Upper lobe of left lung (tissue), 6 donors: Measurements from ENCODE around the gene CNPY1. TPM values are rescaled to one million over a fixed set of nuclear protein-coding genes. Genes with fewer than 3 reads are reported as not detected.
"Not testable (repeated sequence)": the region's sequence is repeated elsewhere in the genome, so short reads cannot be mapped to it uniquely, and the experiment has no call there.

Experiments used
- ATAC-seq, 2 donors: fragments of 200-7000 bp; cut with Tn5 transposase; one replicate each; pipeline ENCODE4 v1.9.1; 2022; ENCODE audit warnings: mild to moderate bottlenecking in 2 of 2, moderate library complexity in 2 of 2; ENCODE audit not compliant: low FRiP score in 2 of 2
- DNase-seq, 2 donors: peaks; one replicate each; pipeline ENCODE4 v3.0.0-alpha.2; 2019 to 2020
- H3K27ac ChIP-seq, 4 donors: fragments of 200-600 bp; sonication (generic); one replicate each; pipeline ENCODE4 v1.5.1; 2016 to 2019
- H3K27me3 ChIP-seq, 4 donors: fragments of 200-600 bp; sonication (generic); one replicate each; pipeline ENCODE4 v1.5.1; 2017 to 2019
- H3K36me3 ChIP-seq, 4 donors: fragments of 200-600 bp; sonication (generic); one replicate each; pipeline ENCODE4 v1.5.1; 2016 to 2019
- H3K4me1 ChIP-seq, 4 donors: fragments of 200-600 bp; sonication (generic); one replicate each; pipeline ENCODE4 v1.5.1; 2018 to 2019
- H3K4me3 ChIP-seq, 4 donors: fragments of 200-600 bp; sonication (generic); one replicate each; pipeline ENCODE4 v1.5.1; 2017 to 2019; ENCODE audit warnings: mild to moderate bottlenecking in 2 of 4, moderate library complexity in 1 of 4
- H3K9me3 ChIP-seq, 4 donors: fragments of 200-600 bp; sonication (generic); one replicate each; pipeline ENCODE4 v1.5.1; 2018 to 2019
- EP300 ChIP-seq, 4 donors: sonication (generic); formaldehyde crosslinking; IDR thresholded peaks; one replicate each; pipeline ENCODE4 v1.5.1; 2017; ENCODE audit warnings: antibody characterized with exemption in 4 of 4, control low read depth in 2 of 4
- POLR2A ChIP-seq, 4 donors: fragments of 450-650 bp; IDR thresholded peaks; one replicate each; pipeline ENCODE4 v1.5.1; 2016 to 2017; ENCODE audit warnings: antibody characterized with exemption in 4 of 4, mild to moderate bottlenecking in 2 of 4
- POLR2AphosphoS5 ChIP-seq, 2 donors: sonication (generic); formaldehyde crosslinking; IDR thresholded peaks; one replicate each; pipeline ENCODE4 v1.5.1; 2017; ENCODE audit warnings: antibody characterized with exemption in 2 of 2
- WGBS, 2 donors: methylation state at CpG; one replicate each; pipeline ENCODE4 v1.1.5; 2017 to 2018; 5-methylcytosine and 5-hydroxymethylcytosine counted together
- total RNA-seq, 6 donors: library from RNA; depleted of rRNA in 4 of 6; stranded (reverse); fragments of >200 nt in 4 of 6; gene quantifications; one replicate each; pipeline versions ENCODE4 v1.1.0 to v1.2.1, GENCODE V29; 2016 to 2021
- TF ChIP-seq, protein P1 (sequence below), 6 experiments: fragments of 450-650 bp in 4 of 6; fragments of 200-600 bp in 2 of 6; sonication (generic) in 2 of 6; IDR thresholded peaks; one replicate each; pipeline ENCODE4 v1.5.1; 2016 to 2019; ENCODE audit warnings: antibody characterized with exemption in 6 of 6
- donor health status: DM: no; HTN: no; CAD: no; lungs with moderate emphysema.
- donor health status: DM: no; HTN: yes; CAD: no; lungs with severe emphysema.

Gene CNPY1
- total RNA-seq, 6 donors from 2014 or later, result not detected

DNA sequence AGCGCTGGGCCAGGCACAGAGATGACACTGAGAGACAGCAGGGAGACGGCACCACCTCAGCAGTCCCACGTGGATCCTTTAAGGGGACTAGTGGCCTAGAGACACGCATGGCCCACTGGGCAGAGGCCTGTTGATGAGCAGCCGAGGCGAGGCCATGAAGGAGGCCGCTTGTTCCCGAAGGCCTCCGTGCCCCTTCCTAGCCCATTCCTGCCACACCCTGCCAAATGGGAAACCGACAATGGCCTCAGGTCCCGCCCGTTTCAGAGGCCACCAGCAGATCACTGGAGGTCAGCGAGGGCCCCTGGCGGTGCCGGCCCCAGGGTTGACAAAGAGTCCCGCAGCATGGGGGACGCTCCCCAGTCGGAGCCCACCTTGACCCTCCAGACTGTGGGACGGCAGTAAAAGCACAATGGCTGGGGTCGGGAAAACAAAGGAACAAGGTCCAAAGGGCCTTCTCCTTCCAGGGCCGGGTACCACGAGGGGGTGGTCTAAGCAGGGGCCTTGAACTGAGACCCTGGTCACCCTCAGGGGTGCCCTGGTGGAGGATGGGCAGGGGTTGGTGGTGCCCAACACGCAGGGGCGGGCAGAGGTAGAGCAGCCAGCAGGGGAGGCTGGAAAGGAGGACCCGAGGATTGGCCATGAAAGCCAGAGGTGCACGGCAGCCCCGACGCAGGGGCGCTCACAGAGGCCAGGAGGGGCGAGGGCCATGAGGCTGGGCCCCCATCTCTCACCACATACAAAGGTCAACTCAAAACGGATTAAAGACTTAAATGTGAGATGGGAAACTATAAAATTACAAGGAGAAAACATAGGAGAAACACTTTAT, 19.9 kb upstream of the CNPY1 start:
- no peaks in the 10 kb centered on the region for H3K27me3 ChIP-seq
- no peaks in the 10 kb centered on the region for H3K9me3 ChIP-seq
- no peaks in the 10 kb centered on the region for H3K4me1 ChIP-seq
- 91 to 93% methylated on average over 30 to 31 of the region's 31 CpGs for WGBS, 2 donors
- DNase-seq, result peak in 1 of 2 donors; percentile 35
- TF ChIP-seq POLR2AphosphoS5 (IDR thresholded peaks at IDR 0.05) (no peak), POLR2A (IDR thresholded peaks at IDR 0.05) (no peak), EP300 (IDR thresholded peaks at IDR 0.05) (no peak)
- TF ChIP-seq, protein P1, sequence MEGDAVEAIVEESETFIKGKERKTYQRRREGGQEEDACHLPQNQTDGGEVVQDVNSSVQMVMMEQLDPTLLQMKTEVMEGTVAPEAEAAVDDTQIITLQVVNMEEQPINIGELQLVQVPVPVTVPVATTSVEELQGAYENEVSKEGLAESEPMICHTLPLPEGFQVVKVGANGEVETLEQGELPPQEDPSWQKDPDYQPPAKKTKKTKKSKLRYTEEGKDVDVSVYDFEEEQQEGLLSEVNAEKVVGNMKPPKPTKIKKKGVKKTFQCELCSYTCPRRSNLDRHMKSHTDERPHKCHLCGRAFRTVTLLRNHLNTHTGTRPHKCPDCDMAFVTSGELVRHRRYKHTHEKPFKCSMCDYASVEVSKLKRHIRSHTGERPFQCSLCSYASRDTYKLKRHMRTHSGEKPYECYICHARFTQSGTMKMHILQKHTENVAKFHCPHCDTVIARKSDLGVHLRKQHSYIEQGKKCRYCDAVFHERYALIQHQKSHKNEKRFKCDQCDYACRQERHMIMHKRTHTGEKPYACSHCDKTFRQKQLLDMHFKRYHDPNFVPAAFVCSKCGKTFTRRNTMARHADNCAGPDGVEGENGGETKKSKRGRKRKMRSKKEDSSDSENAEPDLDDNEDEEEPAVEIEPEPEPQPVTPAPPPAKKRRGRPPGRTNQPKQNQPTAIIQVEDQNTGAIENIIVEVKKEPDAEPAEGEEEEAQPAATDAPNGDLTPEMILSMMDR (IDR thresholded peaks at IDR 0.05), result no peak
- ATAC-seq, result no peak
- no peak overlapping the region for H3K27ac ChIP-seq
- H3K4me3 ChIP-seq, result no peak overlapping the region
- H3K36me3 ChIP-seq, result no peaks in the 10 kb centered on the region

DNA sequence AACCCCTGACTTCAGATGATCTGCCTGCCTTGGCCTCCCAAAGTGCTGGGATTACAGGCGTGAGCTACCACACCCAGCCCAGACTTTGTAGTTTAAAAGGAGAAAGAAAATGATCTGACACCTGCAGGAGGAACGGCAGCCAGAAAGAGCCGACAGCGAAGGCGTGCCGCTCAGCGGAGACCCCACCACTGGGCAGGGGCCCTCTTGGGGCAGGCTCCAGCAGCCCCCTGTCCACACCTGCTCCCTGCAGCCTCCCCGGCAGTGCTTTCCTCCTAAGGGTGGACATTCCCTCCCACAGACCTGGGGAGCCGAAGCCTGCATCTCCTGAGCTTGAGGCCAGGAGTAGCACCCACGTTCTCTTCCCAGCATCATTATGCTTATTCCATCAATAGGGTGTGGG, 19.2 kb upstream of the CNPY1 start:
- Histone ChIP-seq H3K9me3 (no peaks in the 10 kb centered on the region), H3K4me3 (no peak overlapping the region), H3K27me3 (no peaks in the 10 kb centered on the region), H3K27ac (no peak overlapping the region), H3K36me3 (no peaks in the 10 kb centered on the region), H3K4me1 (no peaks in the 10 kb centered on the region)
- TF ChIP-seq, protein P1 (IDR thresholded peaks at IDR 0.05), result no peak
- TF ChIP-seq POLR2A (IDR thresholded peaks at IDR 0.05), result no peak
- TF ChIP-seq POLR2AphosphoS5 (IDR thresholded peaks at IDR 0.05), result no peak
- TF ChIP-seq EP300 (IDR thresholded peaks at IDR 0.05), result no peak
- ATAC-seq, result no peak
- WGBS, 2 donors, result 89 to 94% methylated on average over 9 of the region's 10 CpGs
- DNase-seq, result peak in 1 of 2 donors; percentile 56

DNA sequence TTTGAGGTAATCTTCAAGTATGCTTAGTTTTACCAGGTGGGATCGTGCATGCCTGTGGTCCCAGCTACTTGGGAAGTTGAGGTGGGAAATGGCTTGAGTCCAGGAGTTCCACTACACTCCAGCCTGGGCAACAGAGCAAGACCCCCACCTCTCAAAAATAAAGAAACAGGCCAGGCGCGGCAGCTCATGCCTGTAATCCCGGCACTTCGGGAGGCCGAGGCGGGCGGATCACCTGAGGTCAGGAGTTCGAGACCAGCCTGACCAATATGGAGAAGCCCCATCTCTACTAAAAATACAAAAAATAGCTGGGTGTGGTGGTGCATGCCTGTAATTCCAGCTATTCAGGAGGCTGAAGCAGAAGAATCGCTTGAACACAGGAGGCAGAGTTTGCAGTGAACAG, 16.6 kb upstream of the CNPY1 start:
- H3K27me3 ChIP-seq, DNase-seq, H3K4me1 ChIP-seq, H3K36me3 ChIP-seq, H3K27ac ChIP-seq, H3K4me3 ChIP-seq, ATAC-seq, H3K9me3 ChIP-seq: not testable (repeated sequence)
- 94% methylated on average over 10 of the region's 10 CpGs for WGBS, 2 donors

DNA sequence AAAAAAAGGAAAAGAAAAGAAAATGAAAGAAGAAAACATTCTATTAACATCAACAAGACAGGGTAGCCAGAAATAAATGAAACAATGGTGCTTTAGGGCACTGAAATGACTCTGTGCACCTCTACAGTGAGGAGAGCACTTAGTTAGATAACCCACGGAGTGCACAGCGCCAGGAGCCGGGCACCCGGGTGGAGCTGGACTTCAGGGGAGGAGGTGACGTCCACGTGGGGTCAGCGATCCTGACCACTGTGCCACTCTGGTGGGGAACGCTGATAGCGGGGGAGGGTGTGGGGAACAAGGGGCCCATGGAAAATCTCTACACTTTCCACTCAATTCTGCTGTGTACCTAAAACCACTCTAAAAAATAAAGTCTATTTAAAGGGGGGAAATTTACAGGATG, 15.7 kb upstream of the CNPY1 start:
- no peaks in the 10 kb centered on the region for H3K9me3 ChIP-seq
- WGBS, 2 donors, result 72 to 77% methylated on average over 9 of the region's 9 CpGs
- no peak for ATAC-seq
- no peak overlapping the region for H3K27ac ChIP-seq
- H3K4me3 ChIP-seq, result no peak overlapping the region
- TF ChIP-seq POLR2A (IDR thresholded peaks at IDR 0.05) (no peak), POLR2AphosphoS5 (IDR thresholded peaks at IDR 0.05) (no peak)
- no peaks in the 10 kb centered on the region for H3K4me1 ChIP-seq
- DNase-seq, result no peak
- H3K36me3 ChIP-seq, result no peaks in the 10 kb centered on the region
- H3K27me3 ChIP-seq, result no peaks in the 10 kb centered on the region

DNA sequence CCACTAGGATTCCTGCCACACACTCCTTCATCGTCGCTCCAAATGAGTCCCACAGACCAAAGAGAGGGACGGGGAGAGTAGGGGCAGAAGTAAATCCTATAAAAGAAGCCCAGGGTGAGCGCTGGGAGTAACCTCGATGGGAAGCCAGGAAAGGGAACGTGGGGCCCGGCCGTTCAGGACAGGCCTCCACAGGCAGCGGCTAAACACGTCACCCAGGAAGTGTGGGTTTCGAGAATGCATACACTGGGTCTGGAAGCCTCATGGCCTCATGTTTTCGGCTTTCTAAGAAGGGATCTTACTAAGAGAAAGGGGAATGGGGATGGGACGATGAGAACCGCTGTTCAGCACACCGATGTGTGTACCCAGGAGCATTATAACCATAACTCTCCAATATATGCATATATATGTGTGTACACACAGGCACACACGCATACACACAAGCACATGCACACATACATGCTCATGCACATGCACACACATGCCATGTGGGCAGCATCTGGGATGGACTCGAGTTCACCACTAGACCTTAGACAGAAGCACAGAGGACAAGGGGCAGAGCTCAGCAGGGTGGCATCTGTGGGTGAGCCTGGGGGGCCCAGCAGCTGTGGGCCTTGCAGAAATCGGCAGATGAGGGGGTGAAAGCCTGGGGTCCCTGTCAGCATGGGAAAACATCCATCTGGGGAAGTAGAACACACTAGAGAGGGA, 14.8 kb upstream of the CNPY1 start:
- ATAC-seq, result no peak
- no peak overlapping the region for H3K27ac ChIP-seq
- H3K4me1 ChIP-seq, result no peaks in the 10 kb centered on the region
- H3K27me3 ChIP-seq, result no peaks in the 10 kb centered on the region
- WGBS, 2 donors, result 79 to 81% methylated on average over 17 to 18 of the region's 18 CpGs
- TF ChIP-seq POLR2A (IDR thresholded peaks at IDR 0.05), result no peak
- no peaks in the 10 kb centered on the region for H3K9me3 ChIP-seq
- DNase-seq, result no peak
- H3K4me3 ChIP-seq, result no peak overlapping the region
- no peaks in the 10 kb centered on the region for H3K36me3 ChIP-seq

DNA sequence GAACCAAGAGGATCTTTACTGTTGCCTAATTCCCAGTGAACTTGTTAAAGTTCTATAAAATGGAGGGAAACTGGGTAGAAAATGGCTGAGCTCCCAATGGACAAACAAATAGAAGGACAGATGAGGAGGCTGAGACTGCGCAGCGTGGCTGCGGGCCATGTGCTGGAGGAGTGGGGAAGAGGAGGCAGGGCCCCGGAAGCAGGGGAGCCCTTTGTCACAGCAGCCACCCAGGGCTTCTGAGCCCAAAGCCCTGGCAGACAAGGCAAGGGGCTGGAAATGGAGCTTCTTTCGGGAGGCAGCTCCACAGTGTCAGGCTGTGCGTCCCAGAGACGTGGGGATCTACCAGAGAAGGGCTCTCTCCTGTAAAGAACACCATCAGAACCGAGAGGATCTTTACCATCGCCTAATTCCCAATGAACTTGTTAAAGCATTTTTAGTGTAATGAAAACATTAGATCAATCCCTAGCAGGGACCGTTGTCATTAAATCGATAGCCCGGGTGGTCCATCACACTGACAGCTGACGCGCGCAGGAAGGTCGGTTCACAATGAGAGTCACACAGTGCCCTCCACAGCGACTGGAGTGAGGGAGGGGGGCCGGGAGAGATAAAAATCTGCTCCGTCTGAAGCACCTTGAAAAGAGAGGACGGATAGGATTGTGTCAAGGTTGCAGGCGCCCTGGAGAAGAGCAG, 14.0 kb upstream of the CNPY1 start:
- H3K4me1 ChIP-seq, result no peaks in the 10 kb centered on the region
- no peaks in the 10 kb centered on the region for H3K27me3 ChIP-seq
- DNase-seq (no peak), ATAC-seq (no peak)
- WGBS, 2 donors, result 78 to 81% methylated on average over 21 of the region's 21 CpGs
- TF ChIP-seq, protein P1 (IDR thresholded peaks at IDR 0.05), result no peak
- no peak for TF ChIP-seq POLR2AphosphoS5 (IDR thresholded peaks at IDR 0.05)
- no peaks in the 10 kb centered on the region for H3K9me3 ChIP-seq
- H3K36me3 ChIP-seq, result no peaks in the 10 kb centered on the region
- H3K4me3 ChIP-seq, result no peak overlapping the region
- H3K27ac ChIP-seq, result no peak overlapping the region
